HG03196 (cell line): ENCODE data around the gene PXDC1.

ENCODE experiments used
- ATAC-seq: cut with Tn5 transposase; IDR thresholded peaks from one replicate; pipeline ENCODE4 v1.9.1; 2021; ENCODE audit not compliant: unreplicated experiment

The PXDC1 gene

DNA sequence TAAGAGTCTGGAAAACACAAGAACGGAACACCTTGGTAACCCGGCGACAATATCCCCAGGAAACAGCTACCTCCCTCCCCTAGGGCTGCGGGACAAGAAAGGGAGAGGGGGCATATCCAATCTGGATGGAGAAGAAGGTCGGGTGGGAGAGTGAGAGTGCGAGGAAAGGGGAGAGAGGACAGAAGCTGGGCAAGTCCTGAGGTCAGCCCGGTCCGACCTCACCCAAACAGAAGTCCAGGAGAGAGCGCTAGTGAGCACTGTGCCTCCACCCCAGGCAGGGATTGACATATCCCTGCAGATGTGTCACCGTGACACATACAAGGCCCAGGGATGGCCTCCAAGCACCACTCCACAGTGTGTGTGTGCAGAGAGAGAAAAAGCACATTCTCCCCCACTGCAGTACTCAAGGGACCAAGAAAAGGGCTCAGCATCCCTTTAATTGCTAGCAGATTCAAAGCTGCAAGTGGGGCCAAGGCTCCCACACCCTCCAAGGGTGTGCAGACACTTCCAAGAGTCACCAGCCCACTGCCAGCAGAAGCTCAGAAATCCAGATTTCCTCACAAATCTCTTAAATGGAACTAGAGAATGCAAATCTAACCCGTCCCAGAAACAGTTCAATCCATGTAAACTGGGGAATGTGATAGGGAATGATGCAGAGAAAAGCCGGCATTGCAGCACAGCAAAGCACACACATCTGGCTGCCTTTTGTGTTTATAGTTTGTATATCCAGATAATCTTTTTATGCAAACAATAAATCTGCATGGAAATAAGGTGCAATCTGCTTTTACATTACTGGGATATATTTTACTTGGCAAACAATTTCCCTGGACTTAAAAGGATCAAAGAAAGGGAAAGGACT is 3.1 kb downstream of the PXDC1 start:
- no peak for ATAC-seq

DNA sequence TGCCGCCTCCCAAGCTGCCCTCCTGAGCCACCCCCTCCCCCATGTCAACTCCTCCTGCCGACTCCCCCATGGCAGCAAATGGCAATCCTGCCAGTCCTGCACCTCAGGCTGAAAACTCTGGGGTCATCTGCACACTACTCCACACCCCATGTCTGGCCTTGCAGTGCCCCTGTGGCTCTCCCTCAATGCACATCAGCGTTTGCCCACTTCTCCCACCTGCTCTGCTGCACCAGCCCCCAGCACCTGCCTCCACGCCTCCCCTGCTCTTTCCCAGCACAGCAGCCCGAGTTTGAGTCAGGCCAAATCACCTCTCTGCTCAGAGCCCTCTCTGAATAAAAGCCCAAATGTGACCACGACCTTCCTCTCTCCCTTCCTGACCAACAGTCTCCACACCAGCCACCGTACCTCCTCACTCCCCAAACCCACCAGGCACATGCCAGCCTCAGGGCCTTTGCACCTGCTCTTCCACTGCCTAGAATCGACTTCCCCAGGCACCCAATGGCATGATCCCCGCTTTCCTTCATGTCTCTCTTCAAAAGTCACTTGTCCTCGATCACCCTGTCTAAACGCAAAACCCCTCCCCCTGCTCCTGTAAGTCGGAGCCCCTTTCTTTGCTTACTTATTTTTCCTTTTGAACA is 4.3 kb downstream of the PXDC1 start:
- no peak for ATAC-seq

DNA sequence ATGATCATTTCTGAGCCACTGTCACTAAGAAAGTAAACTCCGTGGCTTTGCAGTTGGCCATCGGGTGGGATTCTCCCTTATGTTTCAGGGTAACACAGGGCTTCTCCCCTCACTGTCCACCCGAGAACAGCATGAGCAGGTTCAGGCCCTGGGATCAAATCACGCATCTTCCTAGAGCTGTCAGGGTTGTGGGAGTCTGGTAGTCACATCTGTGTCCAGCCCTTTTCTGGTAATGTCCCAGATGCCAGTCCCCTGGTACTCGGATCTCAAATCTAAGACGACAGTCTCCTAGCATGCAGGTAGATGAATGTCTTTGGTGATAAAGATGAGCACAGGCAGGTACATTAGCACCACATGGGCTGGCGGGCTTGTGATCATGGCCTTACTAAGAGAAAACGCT is 4.8 kb downstream of the PXDC1 start:
- no peak for ATAC-seq

DNA sequence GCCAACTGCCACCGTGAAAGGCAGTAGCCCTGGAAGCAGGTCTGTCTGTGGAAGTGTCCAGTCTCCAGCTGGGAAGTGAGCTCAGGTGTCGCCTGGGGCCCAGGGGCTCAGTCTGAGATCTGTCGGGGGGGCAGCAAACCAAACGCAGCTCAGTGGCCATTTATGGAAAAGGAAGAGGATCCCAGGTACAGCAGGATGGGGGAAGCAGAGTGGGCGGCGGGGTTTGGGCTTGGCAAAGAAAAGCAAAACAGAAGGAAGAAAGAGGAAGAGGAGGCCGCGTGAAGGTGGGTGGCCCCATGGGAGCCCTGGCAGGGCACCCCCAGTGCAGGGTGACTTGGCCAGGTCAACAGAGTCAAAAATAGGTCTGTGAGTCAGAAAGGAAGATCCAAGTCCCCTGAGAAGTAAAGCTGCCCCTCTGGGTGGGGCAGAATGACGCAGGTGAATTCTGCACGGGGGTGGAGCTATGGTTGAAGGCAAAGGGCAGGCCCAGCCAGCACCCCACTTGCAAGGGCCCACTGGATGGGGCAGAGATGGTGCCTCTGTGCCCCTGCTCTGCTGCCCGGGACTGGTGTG is 5.3 kb downstream of the PXDC1 start:
- peak; percentile 50 for ATAC-seq

DNA sequence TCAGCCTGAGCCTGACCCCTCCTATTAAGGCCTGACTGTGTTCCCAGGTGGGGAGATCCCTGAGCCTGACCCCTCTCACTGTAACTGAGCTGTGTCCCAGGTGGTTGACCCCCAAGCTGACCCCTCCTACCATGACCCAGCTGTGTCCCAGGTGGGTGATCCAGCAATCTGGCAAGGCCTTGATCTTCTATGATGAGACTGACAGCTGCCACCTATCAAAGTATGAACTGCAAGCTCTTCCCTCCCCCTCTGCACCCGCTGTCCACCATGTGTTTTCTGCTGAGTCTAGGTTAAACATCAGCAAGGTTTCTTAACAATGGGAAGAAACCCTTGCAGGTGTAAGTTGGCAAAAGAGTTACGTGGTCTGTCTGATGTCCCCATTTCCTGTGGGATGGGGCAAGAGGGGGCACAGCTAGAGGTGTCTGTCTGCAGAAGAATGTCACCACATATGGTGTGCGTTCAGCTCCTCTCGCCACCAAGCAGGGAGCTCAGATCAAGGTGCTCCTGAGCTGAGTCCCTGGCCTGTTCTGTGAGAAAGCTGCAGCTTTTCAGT is 5.9 kb downstream of the PXDC1 start:
- ATAC-seq, result no peak

DNA sequence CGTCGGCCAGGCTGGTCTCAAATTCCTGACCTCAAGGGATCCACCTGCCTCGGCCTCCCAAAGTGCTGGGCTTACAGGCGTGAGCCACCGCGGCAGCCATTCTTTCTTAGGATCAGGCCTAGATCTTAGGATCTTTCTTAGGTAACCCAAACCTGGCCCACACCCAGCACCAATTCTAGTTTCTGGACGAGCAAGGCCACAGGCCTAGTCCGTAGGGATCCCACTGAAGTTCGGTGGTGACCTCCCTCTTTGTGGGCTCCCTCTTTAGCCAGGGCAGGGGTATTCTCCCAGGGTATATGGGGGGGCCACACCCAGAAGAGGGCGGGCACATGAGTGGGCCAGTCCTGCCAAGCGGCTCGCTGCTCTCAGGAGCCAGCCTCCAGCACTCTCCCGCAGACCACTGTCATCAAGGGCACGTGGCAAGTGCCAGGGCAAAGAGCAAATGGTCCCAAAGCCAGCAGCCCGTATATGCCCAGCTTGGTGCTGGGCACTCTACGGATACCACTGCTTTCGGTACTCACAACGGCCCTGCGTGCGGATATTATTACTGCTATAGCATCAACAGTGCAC is 6.5 kb downstream of the PXDC1 start:
- ATAC-seq, result no peak

DNA sequence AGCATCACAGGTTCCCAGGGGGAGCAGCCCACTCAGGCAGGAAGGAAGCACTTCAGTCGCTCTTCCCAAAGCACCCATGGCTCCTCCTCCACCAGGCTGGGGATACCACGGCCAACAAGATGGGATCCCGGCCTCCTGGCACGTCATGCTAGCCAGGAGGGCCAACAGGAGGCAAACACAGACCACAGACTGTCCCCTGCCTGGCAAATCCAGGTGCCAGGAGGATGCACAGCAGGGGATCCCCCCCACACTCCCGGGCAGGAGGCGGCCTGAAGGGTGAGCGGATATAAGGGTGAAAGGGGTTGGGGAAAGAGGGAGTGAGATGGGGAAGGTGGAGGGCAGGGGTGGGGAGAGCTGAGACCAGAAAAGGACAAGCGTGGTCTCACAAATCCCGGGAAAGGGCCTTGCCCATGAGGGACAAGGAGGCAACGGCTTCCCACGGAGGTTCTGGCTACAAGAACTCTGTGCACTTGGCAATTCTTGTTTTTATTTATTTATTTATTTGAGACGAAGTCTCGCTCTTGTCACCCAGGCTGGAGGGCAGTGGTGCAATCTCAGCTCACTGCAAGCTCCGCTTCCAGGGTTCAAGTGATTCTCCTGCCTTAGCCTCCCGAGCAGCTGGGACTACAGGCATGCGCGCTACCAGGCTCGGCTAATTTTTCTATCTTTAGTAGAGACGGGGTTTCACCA is 7.2 kb downstream of the PXDC1 start:
- ATAC-seq, result no peak

DNA sequence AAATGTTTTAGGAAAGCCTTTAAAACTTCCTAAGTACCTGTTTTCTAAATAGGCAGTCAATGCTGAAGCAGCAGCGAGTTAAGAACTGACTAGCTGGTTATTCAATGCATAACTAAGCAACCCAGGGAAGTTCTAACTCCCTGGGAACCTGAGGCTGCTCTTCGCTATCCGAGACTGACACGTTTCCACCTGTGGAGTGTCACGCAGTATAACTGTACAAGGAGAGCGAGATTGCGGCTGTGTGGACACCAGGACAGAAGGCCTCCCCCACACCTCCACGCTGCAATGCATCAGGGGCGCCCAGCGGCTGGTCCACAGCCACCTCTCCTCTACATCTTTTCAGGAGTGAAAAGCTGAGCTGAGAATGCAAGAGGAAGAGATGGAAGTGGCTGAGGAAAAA is 8.0 kb downstream of the PXDC1 start:
- no peak for ATAC-seq

DNA sequence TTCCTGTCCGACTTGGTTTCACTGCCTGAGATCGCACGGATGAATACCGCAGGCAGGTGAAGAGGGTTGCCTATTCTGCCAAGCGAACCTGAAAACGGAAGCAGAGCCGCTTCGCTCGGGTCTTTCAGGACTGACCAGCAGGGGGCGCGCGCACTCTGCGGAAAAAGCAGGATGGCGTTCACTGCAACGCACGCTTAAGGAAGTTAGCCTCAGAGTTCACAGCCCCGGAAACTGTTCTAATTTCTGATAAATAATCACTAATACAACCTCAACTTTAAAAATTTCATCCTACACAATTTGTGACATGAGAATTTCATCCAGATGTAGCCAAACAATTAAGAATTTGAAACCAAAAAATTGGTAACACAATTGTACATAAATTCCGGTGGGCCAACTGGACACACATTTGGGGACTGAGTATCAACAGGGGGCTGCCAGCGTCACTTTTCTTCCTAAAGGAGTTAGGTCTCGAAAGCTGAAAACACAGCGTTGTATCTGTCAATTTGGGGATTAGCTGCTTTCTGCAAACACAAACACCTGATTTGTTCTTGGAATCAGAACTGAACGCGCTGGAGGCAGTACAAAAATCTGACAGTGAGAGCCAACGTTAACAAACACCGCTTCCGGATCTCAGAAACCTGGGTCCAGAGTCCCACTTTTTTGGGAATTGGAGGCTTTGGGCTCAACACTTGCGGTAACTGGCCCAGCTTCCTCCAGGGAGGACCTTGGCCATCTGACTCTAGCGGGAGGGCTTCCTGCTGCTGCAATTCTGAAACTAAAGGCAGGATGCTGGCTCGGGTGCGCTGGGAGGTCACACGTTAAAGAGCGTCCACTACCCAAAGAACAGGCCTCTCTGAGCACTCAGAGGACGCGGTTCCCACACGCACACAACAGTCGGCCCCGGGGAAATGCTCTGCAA is 8.8 kb downstream of the PXDC1 start:
- peak; percentile 47 for ATAC-seq

DNA sequence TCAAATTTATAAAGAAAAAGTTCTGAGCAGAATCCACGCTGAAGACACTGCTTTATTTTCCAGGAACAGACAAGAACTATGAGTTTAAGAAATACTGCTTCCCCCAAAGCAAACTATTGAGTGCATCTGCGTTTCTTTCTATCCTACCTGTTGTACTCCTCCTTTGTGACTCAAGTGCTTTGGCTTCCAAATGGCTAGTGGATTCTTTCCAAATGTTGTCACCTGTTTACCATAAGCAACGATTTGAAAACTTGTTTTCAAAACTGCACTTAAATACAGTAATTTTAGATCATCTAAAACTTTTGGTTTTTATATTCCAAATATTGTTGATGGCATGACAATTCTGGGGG is 9.5 kb downstream of the PXDC1 start:
- ATAC-seq, result no peak

DNA sequence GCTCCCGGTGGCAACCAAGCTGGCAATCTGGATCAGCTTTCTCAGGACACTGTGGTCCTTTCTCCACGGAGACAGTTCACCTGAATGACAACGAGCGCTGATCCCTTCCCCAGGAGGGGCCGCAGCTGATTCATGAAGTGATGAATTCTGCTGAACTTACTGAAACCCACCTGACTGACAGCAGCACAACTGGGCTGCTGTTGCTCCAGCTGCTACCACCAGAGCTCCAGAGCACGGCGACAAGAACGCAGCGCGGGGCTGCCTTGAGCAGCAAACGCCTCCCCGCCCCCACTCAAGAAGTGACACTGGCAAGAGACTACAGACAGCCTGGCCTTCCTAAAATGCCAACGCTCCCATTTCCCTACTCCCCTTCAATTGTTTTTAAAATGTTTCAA is 10.0 kb downstream of the PXDC1 start:
- ATAC-seq, result no peak

DNA sequence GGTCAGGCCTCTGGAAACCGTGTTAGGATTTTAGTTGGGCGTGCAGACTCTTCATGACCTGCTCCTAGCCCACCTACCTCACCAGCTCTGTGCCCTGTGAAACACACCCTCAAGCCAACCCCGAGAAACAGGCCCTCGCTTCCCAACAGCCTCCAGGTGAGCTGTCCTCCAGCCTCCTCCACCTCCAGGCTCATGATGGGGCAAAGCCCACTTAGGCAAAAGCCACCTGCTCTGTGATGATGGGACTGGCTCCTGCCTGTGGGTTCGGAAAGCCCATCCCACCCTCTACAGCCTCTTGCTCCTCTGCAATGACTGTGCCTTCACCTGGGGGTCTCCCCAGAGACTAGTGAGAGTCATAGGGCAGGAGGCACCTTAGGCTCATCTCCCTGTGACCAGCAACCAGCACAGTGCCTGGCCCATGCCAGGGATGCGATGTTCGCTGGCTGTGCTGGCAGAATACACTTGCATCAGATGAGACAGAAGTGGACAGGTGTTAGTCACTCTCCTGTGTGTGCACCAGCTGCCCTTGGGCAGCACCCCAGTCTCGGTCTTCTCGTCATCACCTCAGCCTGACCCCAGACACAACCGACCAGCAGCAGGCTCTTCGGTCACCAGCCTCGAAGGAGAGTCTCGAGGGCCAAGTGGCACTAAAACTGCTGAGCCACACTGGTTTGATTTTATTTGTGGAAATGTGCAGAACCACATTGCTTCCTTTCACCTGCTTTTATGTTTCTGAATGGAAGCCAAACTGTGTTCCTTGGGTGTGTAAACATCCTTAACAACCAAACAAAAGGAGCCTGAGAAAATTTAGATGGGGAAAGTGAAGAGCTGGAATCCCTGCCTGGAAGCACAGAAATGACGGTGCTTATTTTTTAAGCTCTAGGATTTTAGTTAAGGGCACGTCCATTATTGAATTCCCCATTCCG is 10.7 kb downstream of the PXDC1 start:
- no peak for ATAC-seq

DNA sequence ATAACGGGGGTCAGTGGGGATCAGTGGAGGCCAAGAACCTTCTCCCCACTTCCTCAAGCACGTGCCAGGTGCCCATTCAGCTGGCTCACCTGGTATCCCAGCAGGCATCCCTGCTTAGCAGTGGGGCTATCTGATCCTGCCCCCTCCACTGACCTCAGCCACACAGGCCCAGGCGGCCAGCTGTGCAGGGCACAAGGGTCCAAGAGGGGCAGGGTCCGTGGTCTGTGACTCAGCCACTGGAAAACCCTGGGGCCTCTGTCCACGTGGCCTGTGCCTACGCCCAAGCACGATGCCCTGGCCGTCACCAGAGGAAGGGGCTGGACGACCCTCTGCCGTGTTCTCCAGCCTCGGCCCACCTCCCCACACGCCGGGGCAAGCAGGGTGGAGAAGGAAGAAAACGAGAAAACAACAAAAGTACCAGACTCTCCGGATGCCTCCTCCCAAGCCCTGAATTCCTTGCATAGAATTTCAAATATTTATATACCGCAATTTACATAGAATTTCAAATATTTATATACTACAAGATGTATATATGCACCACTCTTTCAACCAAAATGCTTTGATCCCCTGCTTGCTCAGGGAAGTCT is 12.1 kb downstream of the PXDC1 start:
- ATAC-seq, result no peak

DNA sequence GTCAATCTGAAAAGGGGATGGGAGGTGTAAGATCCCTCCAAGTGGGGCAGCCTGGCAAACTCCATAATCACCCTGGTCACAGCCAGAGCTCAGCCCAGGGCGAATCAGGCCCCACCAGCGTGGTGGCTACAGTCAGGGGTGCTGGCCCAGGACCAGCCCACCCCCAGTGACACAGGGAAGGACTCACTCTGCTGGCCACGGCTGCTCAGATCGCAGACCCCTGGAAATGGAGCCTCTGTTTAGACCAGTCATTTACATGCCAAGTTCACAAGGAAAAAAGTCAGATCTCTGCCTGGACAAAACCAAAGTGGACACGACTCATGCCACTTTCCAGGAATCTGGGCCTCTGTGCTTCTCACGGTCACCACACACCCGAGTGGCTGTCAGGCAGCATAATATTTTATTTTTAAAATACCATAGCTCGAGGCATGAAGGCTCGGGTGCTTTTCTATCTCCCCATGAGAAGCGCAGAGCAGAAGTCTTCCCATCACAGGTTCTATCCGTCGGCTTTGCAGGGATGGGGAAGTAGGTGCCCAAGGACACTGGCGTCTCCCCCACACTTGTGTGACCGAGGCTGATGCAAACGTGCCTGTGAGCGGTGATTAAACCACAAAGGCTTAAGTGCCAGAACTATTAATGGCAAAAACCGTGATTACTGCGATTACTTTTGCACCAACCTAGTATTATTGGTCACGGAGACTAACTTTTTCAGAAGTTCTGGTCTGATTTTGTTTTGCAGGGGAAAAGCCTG is 13.0 kb downstream of the PXDC1 start:
- no peak for ATAC-seq

DNA sequence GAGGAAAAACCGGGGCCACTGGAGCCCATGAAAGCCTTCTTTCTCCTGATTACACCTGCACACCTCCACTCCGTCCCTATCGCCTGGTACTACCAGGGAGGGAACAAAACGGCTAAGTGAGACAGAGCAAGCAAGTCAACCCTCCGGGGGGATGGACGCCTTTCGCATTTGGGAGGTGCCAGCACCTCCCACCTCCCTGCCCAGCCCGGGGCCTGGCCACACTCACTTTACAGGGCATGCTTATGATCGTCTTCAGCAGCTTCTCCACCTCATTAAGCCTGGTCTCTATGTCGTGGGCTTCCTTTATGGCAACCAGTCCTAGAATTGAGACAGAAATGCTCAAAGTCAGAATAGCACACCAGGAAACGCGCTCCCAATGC is 13.7 kb downstream of the PXDC1 start:
- ATAC-seq, result no peak

DNA sequence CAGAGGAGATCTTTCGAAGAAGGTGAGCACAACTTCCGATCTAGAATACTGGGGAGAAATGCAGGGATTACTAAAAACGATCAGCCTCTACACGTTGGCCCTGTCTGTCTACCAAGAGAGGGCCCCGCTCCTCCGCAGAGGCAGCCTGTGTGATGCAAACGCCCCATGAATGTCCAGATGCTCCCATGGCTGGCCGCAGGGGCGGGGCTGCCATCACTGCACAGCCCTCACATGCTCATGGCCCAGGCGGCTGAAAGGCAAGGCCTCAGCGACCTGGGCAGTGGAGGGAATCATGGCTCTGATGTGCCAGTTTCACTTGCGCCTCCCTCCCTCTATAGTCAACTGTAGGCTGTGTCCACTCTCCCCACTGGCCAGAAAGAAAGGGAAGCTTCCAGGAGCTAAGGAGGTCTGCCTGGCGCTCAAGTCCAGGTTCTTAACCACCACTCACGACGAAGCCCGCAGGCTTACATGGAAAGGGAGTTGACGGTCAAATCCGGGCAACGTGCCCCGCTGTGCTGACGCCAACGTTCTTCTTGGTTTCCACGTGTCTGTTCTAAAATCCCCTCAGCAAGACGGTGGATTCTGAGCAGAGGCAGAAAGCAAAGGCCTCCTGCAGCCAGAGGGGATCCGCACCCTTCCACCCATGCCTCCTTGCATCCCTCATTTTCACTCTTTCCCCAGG is 14.2 kb downstream of the PXDC1 start:
- ATAC-seq, result no peak

DNA sequence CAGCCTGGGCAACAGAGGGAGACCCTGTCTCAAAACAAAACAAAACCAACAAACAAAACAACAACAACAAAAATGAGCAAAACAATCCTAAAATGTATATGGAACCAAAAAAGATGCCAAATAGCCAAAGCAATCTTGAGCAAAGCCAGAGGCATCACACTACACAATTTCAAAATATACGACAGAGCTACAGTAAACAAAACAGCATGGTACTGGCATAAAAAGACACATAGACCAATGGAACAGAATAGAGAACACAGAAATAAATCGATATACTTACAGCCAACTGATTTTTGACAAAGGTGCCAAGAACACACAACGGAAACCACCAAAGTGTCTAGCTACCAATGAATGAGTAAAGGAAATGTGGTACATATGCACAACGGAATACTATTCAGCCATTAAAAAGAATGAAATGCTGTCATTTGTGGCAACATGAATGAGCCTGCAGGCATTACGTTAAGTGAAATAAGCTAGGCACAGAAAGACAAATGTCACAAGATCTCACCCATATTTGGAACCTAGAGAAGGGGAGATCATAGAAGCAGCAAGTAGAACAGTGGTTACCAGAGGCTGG is 16.4 kb downstream of the PXDC1 start:
- no peak for ATAC-seq
